Stimulated activated CD8-positive, alpha-beta memory T cell treated with anti-CD3 and anti-CD28 coated beads, Interleukin-4, amount 100 ng/mL, for 24 hours (primary cell): Measurements from ENCODE around the gene FBLN2.
"Not testable (repeated sequence)": the region's sequence is repeated elsewhere in the genome, so short reads cannot be mapped to it uniquely, and the experiment has no call there.

Experiments used
- DNase-seq: peaks from one replicate; pipeline ENCODE4 v3.0.0-alpha.2; 2020; ENCODE audit warnings: low read depth

The FBLN2 gene

DNA sequence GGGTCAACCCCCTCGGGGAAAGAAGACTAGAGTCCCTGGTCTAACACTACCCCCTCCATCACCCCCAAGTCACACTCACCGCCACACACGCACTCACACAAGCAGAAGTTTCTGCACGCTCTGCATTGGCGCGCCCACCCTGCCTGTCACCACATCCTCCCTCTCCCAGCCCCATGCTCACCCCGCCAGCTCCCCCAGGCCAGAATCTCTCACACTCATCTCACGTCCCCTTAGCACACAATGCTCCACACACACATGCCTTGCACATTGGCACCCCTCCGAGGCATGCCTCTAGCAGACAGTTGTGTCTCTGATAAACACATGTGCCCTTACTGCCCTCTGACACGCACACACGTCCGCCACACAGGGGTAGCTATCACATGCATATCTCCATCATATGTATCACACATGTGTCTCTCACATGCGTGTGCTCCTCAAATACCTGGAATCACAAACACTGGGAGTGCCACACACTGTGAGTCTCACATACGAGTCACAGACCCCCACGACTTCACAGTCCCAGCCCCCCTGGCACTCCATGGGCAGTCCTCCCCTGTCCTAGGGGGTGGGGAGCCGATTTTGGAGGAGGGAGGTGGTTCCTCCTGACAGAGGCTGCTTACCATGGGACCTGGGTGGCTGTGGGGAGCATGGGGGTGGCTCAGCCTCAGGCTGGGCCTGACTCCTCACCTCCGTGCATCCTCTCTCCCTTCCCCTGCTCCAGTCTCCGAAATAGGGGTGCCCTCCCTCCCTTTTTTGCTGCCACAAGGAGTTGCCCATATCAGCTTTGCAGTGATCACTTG, 898 bp downstream of the FBLN2 start:
- DNase-seq = no peak

GRCh38 chr3:13550423-13550690, 1.4 kb downstream of the FBLN2 start:
- DNase-seq = no peak

GRCh38 chr3:13550791-13551360, 2.0 kb downstream of the FBLN2 start:
- DNase-seq = no peak

GRCh38 chr3:13552857-13553652, 4.1 kb downstream of the FBLN2 start:
- DNase-seq = no peak

DNA sequence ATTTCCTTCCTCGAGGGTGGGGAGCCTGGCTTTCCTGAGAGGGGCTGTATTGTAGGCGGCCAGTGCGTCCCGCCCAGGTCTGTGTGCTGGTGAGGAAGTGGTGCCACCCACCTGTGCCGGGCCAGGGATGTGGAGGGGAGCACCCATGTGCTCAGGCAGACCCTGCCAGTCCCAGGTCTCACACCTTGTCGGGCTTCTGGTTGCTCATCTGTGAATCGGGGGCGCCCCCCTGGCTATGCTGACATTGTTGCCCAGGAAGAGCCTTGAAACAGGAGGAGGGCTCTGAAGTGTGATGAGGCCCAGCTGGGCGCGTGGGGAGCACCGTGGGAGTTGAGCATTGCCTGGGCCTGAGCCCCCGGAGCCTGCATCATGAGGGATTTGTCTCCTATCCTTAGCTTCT, 4.8 kb downstream of the FBLN2 start:
- no peak for DNase-seq

- DNase-seq = no peak
These were observed 6.8 kb downstream of the FBLN2 start for GRCh38 chr3:13555753-13556152.

GRCh38 chr3:13556207-13556606, 7.3 kb downstream of the FBLN2 start:
- no peak for DNase-seq

DNA sequence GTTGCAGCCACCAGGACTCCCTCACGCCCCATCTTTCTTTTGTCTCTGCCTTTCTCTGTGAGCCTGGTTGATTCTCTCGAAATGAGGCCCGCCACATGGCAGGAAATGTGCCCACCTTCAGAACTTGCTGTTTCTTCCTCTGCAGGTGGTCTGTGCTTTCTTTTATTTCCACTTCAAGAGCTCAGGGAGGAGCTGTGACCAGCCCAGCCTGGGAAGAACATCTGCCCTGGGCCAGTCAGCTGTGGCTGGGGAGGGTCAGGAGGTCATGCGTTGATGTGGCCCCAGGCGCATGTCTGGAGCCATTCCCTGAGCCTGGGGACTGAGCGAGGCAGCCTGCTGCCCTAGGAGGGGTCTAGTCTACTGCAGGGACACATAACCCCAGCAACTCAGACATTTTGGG, 8.0 kb downstream of the FBLN2 start:
- no peak for DNase-seq

DNA sequence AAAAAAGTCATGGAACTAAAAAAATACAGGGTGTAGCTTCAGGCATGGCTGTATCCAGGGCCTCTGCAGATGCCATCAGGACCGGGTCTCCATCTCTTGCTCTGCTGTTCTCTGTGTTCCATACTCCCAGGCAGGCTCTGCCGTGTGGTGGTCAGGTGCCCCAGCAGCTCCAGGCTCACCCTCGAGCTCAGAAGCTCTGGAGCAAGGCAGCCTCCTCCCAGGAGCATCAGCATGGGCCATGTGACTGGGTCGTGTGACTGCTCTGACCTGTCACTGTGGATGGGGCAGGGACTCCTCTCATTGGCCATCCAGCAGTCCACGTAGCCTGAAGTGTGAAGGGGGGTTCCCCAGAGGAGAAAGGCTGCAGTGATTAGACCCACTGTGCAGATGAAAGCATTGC, 8.5 kb downstream of the FBLN2 start:
- no peak for DNase-seq

GRCh38 chr3:13557926-13558325, 9.0 kb downstream of the FBLN2 start:
- DNase-seq = no peak

DNA sequence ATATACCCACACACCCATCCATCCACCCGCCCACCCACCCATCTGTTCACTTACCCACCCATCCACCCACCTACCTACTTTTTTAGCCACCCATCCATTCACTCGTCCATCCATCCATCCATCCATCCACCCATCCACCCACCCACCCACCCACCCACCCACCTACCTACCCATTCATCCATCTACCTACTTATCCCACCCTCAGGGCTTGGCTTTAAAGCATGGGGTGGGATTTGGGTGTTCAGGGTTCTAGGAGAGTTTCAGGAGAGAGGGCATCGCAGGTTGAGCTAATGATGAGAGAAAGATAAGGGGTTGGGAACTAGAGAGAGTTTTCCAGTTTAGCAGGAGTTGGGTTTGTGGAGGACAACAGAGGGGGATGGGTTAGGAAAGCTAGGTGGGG, 9.7 kb downstream of the FBLN2 start:
- DNase-seq = no peak

GRCh38 chr3:13559764-13560525, 11.0 kb downstream of the FBLN2 start:
- no peak for DNase-seq

DNA sequence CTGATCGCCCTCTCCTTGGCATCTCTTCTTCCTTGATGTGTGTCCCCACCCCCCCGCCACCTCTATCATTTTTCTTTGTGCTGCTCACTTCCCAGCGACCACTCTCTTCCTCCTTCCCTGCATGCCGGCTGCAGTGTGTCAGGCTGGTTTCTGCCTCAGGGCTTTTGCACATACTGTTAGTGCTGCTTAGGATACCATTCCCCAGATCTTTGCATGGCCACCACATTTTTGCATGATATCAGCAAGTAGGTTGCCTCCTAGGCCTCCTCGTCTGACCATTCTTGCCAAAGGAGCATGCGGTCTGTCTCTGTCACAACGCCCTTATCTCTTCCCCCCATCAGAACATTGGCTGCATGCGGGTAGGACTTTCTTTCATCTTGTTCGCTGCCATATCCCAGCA, 12.5 kb downstream of the FBLN2 start:
- DNase-seq = no peak

DNA sequence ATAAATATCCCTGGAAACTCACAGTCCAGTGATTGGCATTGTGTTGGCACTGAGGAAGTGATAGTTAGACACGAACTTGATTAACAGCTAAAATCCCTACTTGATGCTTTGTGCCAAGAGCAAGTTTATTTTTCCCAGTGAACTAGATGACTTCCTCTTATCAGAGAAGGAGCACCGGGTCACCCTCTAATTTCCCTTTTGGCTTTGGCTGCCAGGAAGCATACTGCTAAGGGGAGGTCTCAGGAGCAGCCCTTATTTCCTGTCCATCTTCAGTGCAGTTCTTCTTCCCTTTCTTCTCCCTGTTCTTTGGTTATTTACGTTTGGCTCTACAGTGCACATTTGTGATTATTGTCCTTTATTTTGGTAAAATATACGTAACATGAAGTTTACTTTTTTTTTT, 13.0 kb downstream of the FBLN2 start:
- no peak for DNase-seq

DNA sequence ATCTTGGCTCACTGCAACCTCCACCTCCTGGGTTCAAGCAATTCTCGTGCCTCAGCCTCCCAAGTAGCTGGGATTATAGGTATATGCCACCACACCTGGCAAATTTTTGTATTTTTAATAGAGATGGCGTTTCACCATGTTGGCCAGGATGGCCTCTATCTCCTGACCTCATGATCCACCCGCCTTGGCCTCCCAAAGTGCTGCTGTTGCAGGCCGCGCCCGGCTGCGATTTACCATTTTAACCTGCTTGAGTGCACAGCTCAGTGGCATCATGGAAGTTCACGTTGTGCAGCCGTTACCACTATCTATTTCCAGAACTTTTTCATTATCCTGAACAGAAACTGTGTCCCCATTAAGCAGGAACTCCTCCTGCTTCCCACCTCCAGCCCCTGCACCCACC, 13.5 kb downstream of the FBLN2 start:
- DNase-seq = not testable (repeated sequence)

GRCh38 chr3:13563321-13563720, 14.4 kb downstream of the FBLN2 start:
- no peak for DNase-seq

DNA sequence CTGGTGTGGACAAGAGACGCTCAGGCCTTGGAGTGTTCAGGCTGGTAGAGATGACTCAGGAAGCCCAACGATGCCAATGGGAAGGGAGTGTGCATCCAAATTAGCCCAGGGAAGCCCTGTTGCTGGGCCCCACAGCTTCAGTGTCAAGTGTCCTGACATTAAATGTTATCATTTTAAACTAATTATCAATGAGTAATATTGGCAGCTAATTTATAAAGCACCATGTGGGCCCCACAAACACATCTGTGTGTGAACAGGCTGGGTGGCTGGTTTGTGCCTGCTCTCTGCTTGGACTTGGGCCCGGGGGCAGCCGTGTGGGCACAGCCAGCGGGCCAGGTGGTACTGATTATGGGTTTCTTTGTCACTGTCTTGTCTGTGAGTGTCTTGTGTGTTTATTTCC, 15.0 kb downstream of the FBLN2 start:
- DNase-seq = no peak

GRCh38 chr3:13564751-13565560, 16.0 kb downstream of the FBLN2 start:
- no peak for DNase-seq

- no peak for DNase-seq
These were observed 16.9 kb downstream of the FBLN2 start for GRCh38 chr3:13565581-13566452.

- no peak for DNase-seq
These were observed 17.5 kb downstream of the FBLN2 start for GRCh38 chr3:13566453-13566748.

DNA sequence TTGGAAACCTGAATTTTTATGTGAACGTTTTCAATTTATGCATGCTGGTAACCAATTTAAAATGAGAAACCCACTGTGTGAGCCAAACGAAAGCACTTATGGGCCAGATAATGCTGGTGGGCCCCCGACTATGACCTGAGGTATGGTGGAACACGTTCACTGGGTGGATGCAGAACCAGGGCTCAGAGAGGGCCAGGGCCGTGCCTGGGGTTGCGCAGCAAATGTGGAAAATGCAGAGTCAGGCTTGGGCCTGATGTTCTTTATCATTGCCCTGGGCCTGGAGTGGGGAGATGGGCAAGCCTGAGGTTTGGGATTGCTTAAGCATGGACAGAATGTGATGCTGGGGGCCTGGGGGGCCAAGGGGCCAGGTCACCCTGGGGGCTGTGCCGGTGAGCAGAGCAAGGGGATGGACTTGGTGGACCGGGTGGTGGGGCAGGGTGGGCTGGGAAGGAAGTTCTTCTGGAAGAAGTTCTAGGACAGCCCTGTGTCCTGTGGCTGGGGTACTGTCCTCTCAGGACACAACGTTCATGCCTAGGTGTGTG, 17.9 kb downstream of the FBLN2 start:
- no peak for DNase-seq
